ENCODE data around the gene MT1B. TPM values are rescaled to one million over a fixed set of nuclear protein-coding genes. Genes with fewer than 3 reads are reported as not detected.

MT1B gene
- total RNA-seq, 4 donors from 2014 or later, result not detected

GRCh38 chr16:56686758-56687157 is 35.1 kb downstream of the MT1B start:
- Histone ChIP-seq H3K4me3 (no peak overlapping the region), H3K27ac (no peak overlapping the region), H3K27me3 (no peaks in the 10 kb centered on the region), H3K9me3 (peaks cover 0 to 7% (median 0%) of the 10 kb centered on the region in 4 donors), H3K4me1 (peaks cover 0 to 28% (median 5%) of the 10 kb centered on the region in 4 donors), H3K36me3 (peaks cover 0 to 16% (median 0%) of the 10 kb centered on the region in 3 donors)
- WGBS, 2 donors, result 86 to 88% methylated on average over 7 of the region's 7 CpGs
- DNase-seq (ENCODE audit: low spot score in 2 of 2), result no peak
- TF ChIP-seq CTCF (IDR thresholded peaks at IDR 0.05) (no peak), POLR2A (IDR thresholded peaks at IDR 0.05) (no peak), EP300 (IDR thresholded peaks at IDR 0.05) (no peak)

- peaks cover 0 to 16% (median 0%) of the 10 kb centered on the region in 3 donors for H3K36me3 ChIP-seq
- TF ChIP-seq EP300 (IDR thresholded peaks at IDR 0.05) (no peak), CTCF (IDR thresholded peaks at IDR 0.05) (no peak), POLR2A (IDR thresholded peaks at IDR 0.05) (no peak)
- DNase-seq (ENCODE audit: low spot score in 2 of 2), result no peak
- no peak overlapping the region for H3K4me3 ChIP-seq
- no peaks in the 10 kb centered on the region for H3K27me3 ChIP-seq
- peaks cover 0 to 13% (median under 1%) of the 10 kb centered on the region in 4 donors for H3K4me1 ChIP-seq
- whole genome bisulfite sequencing, 2 donors, result 29 to 41% methylated on average over 1 of the region's 1 CpG
- no peak overlapping the region for H3K27ac ChIP-seq
- H3K9me3 ChIP-seq, result peaks cover 0 to 7% (median 0%) of the 10 kb centered on the region in 4 donors
Observed at GRCh38 chr16:56688762-56689161, 37.1 kb downstream of the MT1B start.

GRCh38 chr16:56689171-56689570 is 37.5 kb downstream of the MT1B start:
- WGBS, 2 donors, result 60 to 69% methylated on average over 3 of the region's 3 CpGs
- TF ChIP-seq POLR2A (IDR thresholded peaks at IDR 0.05) (no peak), EP300 (IDR thresholded peaks at IDR 0.05) (no peak), CTCF (IDR thresholded peaks at IDR 0.05) (no peak)
- no peaks in the 10 kb centered on the region for H3K27me3 ChIP-seq

GRCh38 chr16:56690420-56691122 is 38.9 kb downstream of the MT1B start:
- no peaks in the 10 kb centered on the region for H3K4me1 ChIP-seq
- no peak for TF ChIP-seq EP300 (IDR thresholded peaks at IDR 0.05)
- TF ChIP-seq CTCF (IDR thresholded peaks at IDR 0.05), result no peak
- TF ChIP-seq POLR2A (IDR thresholded peaks at IDR 0.05), result no peak
- no peak overlapping the region for H3K27ac ChIP-seq
- H3K4me3 ChIP-seq, result no peak overlapping the region
- no peaks in the 10 kb centered on the region for H3K27me3 ChIP-seq
- H3K36me3 ChIP-seq, result peaks cover 0 to 15% (median 0%) of the 10 kb centered on the region in 3 donors
- peaks cover 0 to 7% (median 0%) of the 10 kb centered on the region in 4 donors for H3K9me3 ChIP-seq
- 56 to 74% methylated on average over 4 of the region's 4 CpGs for WGBS, 2 donors
- no peak for DNase-seq (ENCODE audit: low spot score in 2 of 2)

More at GRCh38 chr16:56689171-56689570, 37.5 kb downstream of the MT1B start:
- peaks cover 0 to 8% (median 0%) of the 10 kb centered on the region in 4 donors for H3K4me1 ChIP-seq
- DNase-seq (ENCODE audit: low spot score in 2 of 2), result no peak
- peaks cover 0 to 16% (median 0%) of the 10 kb centered on the region in 3 donors for H3K36me3 ChIP-seq
- H3K27ac ChIP-seq, result no peak overlapping the region
- no peak overlapping the region for H3K4me3 ChIP-seq
- peaks cover 0 to 7% (median 0%) of the 10 kb centered on the region in 4 donors for H3K9me3 ChIP-seq

- Histone ChIP-seq H3K36me3 (peaks cover 0 to 2% (median 0%) of the 10 kb centered on the region in 3 donors), H3K9me3 (peaks cover 0 to 3% (median 0%) of the 10 kb centered on the region in 4 donors), H3K4me3 (no peak overlapping the region), H3K27me3 (no peaks in the 10 kb centered on the region), H3K27ac (no peak overlapping the region), H3K4me1 (no peaks in the 10 kb centered on the region)
- TF ChIP-seq EP300 (IDR thresholded peaks at IDR 0.05), result no peak
- TF ChIP-seq POLR2A (IDR thresholded peaks at IDR 0.05), result no peak
- WGBS, 2 donors, result 65 to 66% methylated on average over 4 of the region's 4 CpGs
- no peak for DNase-seq (ENCODE audit: low spot score in 2 of 2)
Observed at GRCh38 chr16:56691885-56692284, 40.2 kb downstream of the MT1B start.
